Ascending aorta (tissue), 2 donors: Measurements from ENCODE around the gene XAGE3. TPM values are rescaled to one million over a fixed set of nuclear protein-coding genes. Genes with fewer than 3 reads are reported as not detected.
"Not testable (repeated sequence)": the region's sequence is repeated elsewhere in the genome, so short reads cannot be mapped to it uniquely, and the experiment has no call there.

Source experiments
- DNase-seq, 2 donors: peaks; one replicate each; pipeline ENCODE4 v3.0.0-alpha.2; 2019; ENCODE audit warnings: low spot score in 2 of 2
- H3K27ac ChIP-seq, 2 donors: fragments of 200-600 bp; sonication (generic); one replicate each; pipeline ENCODE4 v1.5.1; 2016 to 2017; ENCODE audit warnings: mild to moderate bottlenecking in 1 of 2
- H3K27me3 ChIP-seq: fragments of 200-600 bp; sonication (generic); one replicate; pipeline ENCODE4 v1.5.1; 2017
- H3K36me3 ChIP-seq, 2 donors: fragments of 200-600 bp; sonication (generic); one replicate each; pipeline ENCODE4 v1.5.1; 2016
- H3K4me1 ChIP-seq, 2 donors: fragments of 200-600 bp; sonication (generic); one replicate each; pipeline ENCODE4 v1.5.1; 2016 to 2017; ENCODE audit warnings: mild to moderate bottlenecking in 1 of 2
- H3K4me3 ChIP-seq, 2 donors: fragments of 200-600 bp; sonication (generic); one replicate each; pipeline ENCODE4 v1.5.1; 2016 to 2017; ENCODE audit warnings: mild to moderate bottlenecking in 1 of 2
- H3K9me3 ChIP-seq, 2 donors: fragments of 200-600 bp; sonication (generic); one replicate each; pipeline ENCODE4 v1.5.1; 2016
- intact Hi-C: fragments of 100-400 bp; cut with DNase I; formaldehyde crosslinking; loops from one replicate; pipeline ENCODE4 v1.15.1; 2023
- total RNA-seq: library from RNA; depleted of rRNA; stranded (reverse); fragments of >200 nt; gene quantifications from one replicate; pipeline ENCODE4 v1.1.0, GENCODE V29; 2016
- TF ChIP-seq, protein P1 (sequence below), 3 experiments: fragments of 200-600 bp in 2 of 3; fragments of 450-650 bp in 1 of 3; sonication (generic) in 2 of 3; IDR thresholded peaks; one replicate each; pipeline ENCODE4 v1.5.1; 2016 to 2019; ENCODE audit warnings: antibody characterized with exemption in 3 of 3, mild to moderate bottlenecking in 1 of 3, moderate library complexity in 1 of 3

The XAGE3 gene
- total RNA-seq, result not detected

- H3K4me3 ChIP-seq, result no peak within 1 kb of the TSS
- no peaks in the 10 kb centered on the region for H3K36me3 ChIP-seq
- no peaks in the 10 kb centered on the region for H3K27me3 ChIP-seq
- H3K9me3 ChIP-seq, result no peaks in the 10 kb centered on the region
- no peak within 1 kb of the TSS for H3K27ac ChIP-seq
- TF ChIP-seq, protein P1, sequence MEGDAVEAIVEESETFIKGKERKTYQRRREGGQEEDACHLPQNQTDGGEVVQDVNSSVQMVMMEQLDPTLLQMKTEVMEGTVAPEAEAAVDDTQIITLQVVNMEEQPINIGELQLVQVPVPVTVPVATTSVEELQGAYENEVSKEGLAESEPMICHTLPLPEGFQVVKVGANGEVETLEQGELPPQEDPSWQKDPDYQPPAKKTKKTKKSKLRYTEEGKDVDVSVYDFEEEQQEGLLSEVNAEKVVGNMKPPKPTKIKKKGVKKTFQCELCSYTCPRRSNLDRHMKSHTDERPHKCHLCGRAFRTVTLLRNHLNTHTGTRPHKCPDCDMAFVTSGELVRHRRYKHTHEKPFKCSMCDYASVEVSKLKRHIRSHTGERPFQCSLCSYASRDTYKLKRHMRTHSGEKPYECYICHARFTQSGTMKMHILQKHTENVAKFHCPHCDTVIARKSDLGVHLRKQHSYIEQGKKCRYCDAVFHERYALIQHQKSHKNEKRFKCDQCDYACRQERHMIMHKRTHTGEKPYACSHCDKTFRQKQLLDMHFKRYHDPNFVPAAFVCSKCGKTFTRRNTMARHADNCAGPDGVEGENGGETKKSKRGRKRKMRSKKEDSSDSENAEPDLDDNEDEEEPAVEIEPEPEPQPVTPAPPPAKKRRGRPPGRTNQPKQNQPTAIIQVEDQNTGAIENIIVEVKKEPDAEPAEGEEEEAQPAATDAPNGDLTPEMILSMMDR (IDR thresholded peaks at IDR 0.05), result no peak
- H3K4me1 ChIP-seq, result no peaks in the 10 kb centered on the region
- intact Hi-C loops, result no loop called here
- DNase-seq, result no peak
Observed at GRCh38 chrX:52867610-52868348, at the start of gene XAGE3. Gene XAGE3, minus strand, starts transcription at chrX:52868083. Its CDS starts 950 bp downstream, at chrX:52867133.

DNA sequence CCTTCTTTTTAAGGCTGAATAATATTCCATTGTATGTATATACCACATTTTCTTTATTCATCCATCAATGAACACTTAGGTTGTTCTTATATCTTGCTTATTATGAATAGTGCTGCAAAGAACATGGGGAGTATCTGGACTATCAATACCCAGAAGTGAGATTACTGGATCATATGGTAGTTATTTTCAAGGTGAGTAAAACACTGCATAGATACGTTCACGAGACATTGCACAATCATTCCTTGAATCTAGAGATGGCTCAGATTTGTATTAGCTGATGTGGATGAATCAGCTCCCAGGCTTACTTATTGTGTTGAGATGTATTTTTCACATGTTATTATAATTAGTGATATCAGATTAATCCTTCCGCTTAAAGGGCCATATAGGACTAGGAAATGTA, 46.8 kb upstream of the XAGE3 start:
- H3K4me1 ChIP-seq, H3K4me3 ChIP-seq, H3K27me3 ChIP-seq, H3K36me3 ChIP-seq, H3K9me3 ChIP-seq, DNase-seq, H3K27ac ChIP-seq, intact Hi-C loops: not testable (repeated sequence)

DNA sequence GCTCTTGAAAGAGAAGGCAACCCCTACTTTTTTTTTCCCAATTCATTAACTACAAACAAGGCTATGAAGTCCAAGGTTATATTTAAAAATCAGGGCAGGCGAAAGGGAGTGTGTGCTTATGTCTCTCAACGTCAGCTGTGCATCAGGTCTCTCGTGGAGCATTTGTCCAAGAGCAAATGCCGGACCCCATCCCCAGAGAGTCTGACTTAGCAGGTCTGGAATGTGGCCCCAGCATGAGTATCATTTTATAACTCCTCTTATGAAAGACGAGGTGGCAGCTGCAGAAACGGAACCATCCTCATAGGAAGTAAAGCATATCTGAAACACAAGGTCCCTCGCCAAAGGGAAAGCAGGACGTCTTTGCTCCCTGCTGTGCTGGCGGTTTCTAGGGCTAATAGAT, 45.8 kb upstream of the XAGE3 start:
- H3K27ac ChIP-seq, H3K27me3 ChIP-seq, intact Hi-C loops, H3K4me3 ChIP-seq, H3K36me3 ChIP-seq, H3K9me3 ChIP-seq, H3K4me1 ChIP-seq, DNase-seq: not testable (repeated sequence)

DNA sequence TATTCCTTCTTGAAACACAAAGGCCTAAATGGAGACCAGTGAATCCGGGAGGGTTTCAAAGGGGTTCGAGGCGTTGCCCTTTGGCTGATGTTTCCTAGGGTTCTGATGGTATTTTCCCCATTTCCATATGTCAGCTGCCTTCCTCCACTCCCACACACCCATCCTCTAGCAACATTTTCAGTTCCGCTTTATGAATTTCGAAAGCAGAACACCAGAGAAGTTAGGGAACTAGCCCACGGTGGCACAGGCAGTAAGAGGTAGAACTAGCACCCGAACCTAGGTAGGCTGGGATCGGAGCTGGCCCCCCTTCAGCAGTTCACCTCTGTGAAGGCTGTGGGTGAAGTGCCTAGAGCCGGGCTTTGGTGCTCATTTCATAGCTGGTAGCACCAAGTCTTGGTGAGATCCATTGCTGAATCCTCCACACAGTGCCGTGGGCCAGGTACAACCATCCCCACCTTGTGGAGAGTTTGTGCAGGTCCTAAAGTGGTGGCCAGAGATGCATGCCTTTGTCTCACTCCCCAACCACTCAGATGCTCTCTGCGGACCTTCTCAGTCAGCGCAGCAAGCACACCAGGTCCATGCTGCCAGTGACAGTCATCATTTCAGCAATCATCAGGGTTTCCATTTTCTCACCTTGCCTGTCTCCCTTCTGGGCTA, 41.6 kb upstream of the XAGE3 start:
- H3K9me3 ChIP-seq, H3K4me3 ChIP-seq, H3K36me3 ChIP-seq, H3K27ac ChIP-seq, H3K4me1 ChIP-seq, intact Hi-C loops, H3K27me3 ChIP-seq, DNase-seq: not testable (repeated sequence)

- H3K9me3 ChIP-seq, H3K4me3 ChIP-seq, DNase-seq, H3K36me3 ChIP-seq, intact Hi-C loops, H3K27me3 ChIP-seq, H3K27ac ChIP-seq, H3K4me1 ChIP-seq: not testable (repeated sequence)
Observed at GRCh38 chrX:52907900-52908299, 40.0 kb upstream of the XAGE3 start.

DNA sequence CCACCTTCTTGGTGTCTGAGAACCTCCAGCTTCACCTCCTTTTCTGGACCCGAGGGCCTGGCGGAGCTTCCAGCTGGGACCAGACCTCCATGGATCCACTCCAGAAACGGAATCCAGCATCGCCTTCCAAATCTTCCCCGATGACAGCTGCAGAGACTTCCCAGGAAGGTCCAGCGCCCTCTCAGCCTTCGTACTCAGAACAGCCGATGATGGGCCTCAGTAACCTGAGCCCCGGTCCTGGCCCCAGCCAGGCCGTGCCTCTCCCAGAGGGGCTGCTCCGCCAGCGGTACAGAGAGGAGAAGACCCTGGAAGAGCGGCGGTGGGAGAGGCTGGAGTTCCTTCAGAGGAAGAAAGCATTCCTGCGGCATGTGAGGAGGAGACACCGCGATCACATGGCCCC, 39.3 kb upstream of the XAGE3 start:
- intact Hi-C loops, H3K27ac ChIP-seq, H3K36me3 ChIP-seq, H3K9me3 ChIP-seq, H3K27me3 ChIP-seq, H3K4me3 ChIP-seq, H3K4me1 ChIP-seq, DNase-seq: not testable (repeated sequence)

DNA sequence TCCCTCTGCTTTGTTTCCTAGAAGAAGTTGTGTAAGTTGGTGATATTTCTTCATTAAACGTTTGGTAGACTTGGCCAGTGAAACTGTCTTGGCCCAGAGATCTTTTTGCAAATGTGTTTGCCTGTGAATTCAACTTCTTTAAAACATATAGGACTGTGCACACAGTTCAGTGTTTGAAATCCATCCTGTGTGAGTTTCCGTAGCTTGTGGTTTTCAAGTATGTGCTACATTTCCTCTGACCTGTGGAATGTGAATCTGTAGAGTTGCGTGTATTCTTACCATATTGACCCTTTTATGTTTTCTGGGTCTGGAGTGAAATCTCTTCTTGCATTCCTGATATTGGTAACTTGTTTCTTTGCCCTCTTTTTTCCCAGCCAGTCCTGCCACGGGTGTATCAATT, 38.2 kb upstream of the XAGE3 start:
- intact Hi-C loops, H3K27ac ChIP-seq, H3K4me3 ChIP-seq, H3K9me3 ChIP-seq, H3K27me3 ChIP-seq, H3K36me3 ChIP-seq, DNase-seq, H3K4me1 ChIP-seq: not testable (repeated sequence)

DNA sequence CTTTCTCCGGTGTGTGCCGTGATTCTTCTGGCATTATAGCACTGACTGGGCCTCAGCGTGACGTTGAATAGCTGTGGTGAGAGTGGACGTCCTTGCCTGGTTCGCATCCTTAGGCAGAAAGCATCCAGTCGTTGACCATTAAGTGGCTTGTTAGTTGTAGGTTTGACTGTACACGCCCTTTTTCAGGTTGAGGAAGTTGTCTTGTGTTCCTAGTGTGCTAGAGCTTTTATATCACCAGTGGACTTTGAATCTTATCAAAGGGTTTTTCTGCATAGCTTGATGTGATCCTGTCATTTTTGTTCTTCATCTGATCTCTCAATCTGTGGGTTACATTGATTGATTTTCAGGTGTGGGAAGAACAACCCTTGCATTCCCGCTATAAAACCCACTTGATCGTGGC, 37.6 kb upstream of the XAGE3 start:
- intact Hi-C loops, H3K36me3 ChIP-seq, H3K4me3 ChIP-seq, H3K4me1 ChIP-seq, DNase-seq, H3K27ac ChIP-seq, H3K9me3 ChIP-seq, H3K27me3 ChIP-seq: not testable (repeated sequence)

GRCh38 chrX:52896855-52897709, 29.2 kb upstream of the XAGE3 start, which contains the start of gene FAM156B:
Gene FAM156B, plus strand, starts transcription at chrX:52897330. Its CDS starts 9,896 bp downstream, at chrX:52907226.
- H3K9me3 ChIP-seq, H3K4me1 ChIP-seq, DNase-seq, intact Hi-C loops, H3K27me3 ChIP-seq, H3K36me3 ChIP-seq, H3K4me3 ChIP-seq, H3K27ac ChIP-seq: not testable (repeated sequence)

DNA sequence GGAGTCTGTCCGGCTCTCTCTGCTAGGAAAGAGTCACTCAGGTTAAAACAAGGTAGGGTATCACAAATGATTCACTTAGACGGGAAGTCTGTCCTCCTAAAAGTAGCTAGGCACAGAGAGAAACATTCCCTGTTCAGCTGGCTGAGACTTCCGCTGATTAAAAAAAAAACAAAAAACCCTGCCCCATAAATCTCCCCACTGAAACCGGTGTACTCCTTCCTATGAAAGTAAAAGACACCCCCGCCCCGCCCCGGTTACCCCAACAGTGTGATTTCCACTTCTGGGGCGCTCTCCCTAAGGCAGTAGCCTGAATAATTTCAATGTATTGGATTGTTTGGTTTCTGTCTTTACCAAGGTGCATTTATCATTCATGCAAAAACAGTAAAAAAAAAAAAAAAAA, 28.6 kb upstream of the XAGE3 start:
- H3K4me1 ChIP-seq, DNase-seq, H3K9me3 ChIP-seq, H3K4me3 ChIP-seq, intact Hi-C loops, H3K36me3 ChIP-seq, H3K27ac ChIP-seq, H3K27me3 ChIP-seq: not testable (repeated sequence)

DNA sequence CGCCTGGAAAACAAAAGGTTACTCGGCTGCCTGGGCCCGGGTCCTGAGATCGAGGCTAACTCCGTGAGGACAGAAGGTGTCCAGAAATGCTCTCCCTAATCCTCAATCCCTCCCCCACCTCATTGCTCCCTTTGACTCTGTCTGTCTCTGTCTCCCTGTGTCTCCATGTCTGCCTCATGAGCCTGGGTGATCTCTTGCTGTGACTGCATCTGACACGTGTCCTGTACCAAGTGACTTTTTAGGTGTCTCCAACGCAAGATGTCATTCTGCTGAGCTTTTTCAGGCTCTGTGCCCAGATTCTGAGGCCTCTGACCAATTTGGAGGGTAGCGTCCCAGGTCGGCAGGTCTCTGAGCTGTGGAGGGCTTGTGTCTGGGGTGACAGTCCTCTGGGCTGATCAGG, 20.2 kb upstream of the XAGE3 start:
- H3K36me3 ChIP-seq, DNase-seq, H3K27me3 ChIP-seq, H3K9me3 ChIP-seq, H3K4me3 ChIP-seq, intact Hi-C loops, H3K27ac ChIP-seq, H3K4me1 ChIP-seq: not testable (repeated sequence)

GRCh38 chrX:52887459-52887858, 19.6 kb upstream of the XAGE3 start:
- intact Hi-C loops, H3K4me3 ChIP-seq, H3K9me3 ChIP-seq, H3K36me3 ChIP-seq, H3K27ac ChIP-seq, H3K27me3 ChIP-seq, H3K4me1 ChIP-seq, DNase-seq: not testable (repeated sequence)

DNA sequence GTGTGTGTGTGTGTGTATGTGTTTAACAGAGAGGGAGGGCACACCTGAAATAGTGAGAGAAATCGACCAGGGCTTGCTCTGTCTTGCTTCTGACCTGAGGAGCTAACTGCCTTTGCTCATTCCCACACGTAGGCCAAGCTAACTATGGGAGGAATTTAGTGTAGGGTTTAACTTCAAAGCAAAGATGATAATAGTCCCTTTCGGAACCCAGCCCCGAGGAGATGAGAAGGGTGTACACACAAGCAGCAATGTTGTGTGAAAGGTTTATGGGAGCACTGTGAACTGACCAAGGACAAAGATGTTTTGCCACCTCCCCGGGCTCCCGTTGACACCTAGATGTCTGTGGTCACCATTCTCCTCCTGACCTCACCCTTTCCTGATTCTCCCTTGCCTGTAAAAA, 8.5 kb upstream of the XAGE3 start:
- H3K27me3 ChIP-seq, intact Hi-C loops: not testable (repeated sequence)

More for the DNA sequence above, 8.5 kb upstream of the XAGE3 start:
- H3K36me3 ChIP-seq, H3K4me1 ChIP-seq, H3K27ac ChIP-seq, H3K9me3 ChIP-seq, DNase-seq, H3K4me3 ChIP-seq: not testable (repeated sequence)
